HEK293T (cell line): Measurements from ENCODE around the gene ATG101.

Experiments
- CTCF ChIA-PET: fragments of 350-600 bp; formaldehyde crosslinking; extraction: SDS; loops from one replicate; lab custom pipeline; 2021; ENCODE audit warnings: antibody characterized with exemption, inconsistent platforms; lab: Yijun Ruan, JAX
- POLR2A ChIA-PET: fragments of 350-600 bp; formaldehyde crosslinking; extraction: SDS; loops from one replicate; lab custom pipeline; 2020; ENCODE audit warnings: antibody characterized with exemption, inconsistent platforms; lab: Yijun Ruan, JAX
- DNase-seq: peaks from one replicate; pipeline ENCODE4 v3.0.0; 2012; ENCODE audit warnings: mixed read lengths; ENCODE audit errors: extremely low spot score
- ARNT ChIP-seq: fragments of 450-650 bp; IDR thresholded peaks from 2 replicates; pipeline ENCODE4 v1.6.1; 2017; ENCODE audit warnings: mild to moderate bottlenecking
- BHLHE40 ChIP-seq: fragments of 450-650 bp; IDR thresholded peaks from 2 replicates; pipeline ENCODE4 v1.6.1; 2016; ENCODE audit warnings: mild to moderate bottlenecking, moderate library complexity, borderline replicate concordance
- CTBP1 ChIP-seq: fragments of 450-650 bp; IDR thresholded peaks from 2 replicates; pipeline ENCODE4 v1.6.1; 2016; ENCODE audit warnings: borderline replicate concordance
- ELF4 ChIP-seq: fragments of 450-650 bp; IDR thresholded peaks from 2 replicates; pipeline ENCODE4 v1.6.1; 2017; ENCODE audit warnings: antibody characterized with exemption
- FOXA1 ChIP-seq: fragments of 450-650 bp; IDR thresholded peaks from 2 replicates; pipeline ENCODE4 v1.6.1; 2016; ENCODE audit warnings: mild to moderate bottlenecking
- FOXK2 ChIP-seq: fragments of 450-650 bp; IDR thresholded peaks from 2 replicates; pipeline ENCODE4 v1.6.1; 2016; ENCODE audit warnings: mild to moderate bottlenecking
- FOXM1 ChIP-seq: fragments of 450-650 bp; IDR thresholded peaks from 2 replicates; pipeline ENCODE4 v1.6.1; 2017; ENCODE audit warnings: mild to moderate bottlenecking, borderline replicate concordance
- HDGF ChIP-seq: fragments of 450-650 bp; IDR thresholded peaks from 2 replicates; pipeline ENCODE4 v1.6.1; 2017; ENCODE audit warnings: antibody characterized with exemption, borderline replicate concordance
- L3MBTL2 ChIP-seq: fragments of 450-650 bp; conservative IDR thresholded peaks from 2 replicates; pipeline ENCODE4 v1.6.1; 2016; ENCODE audit warnings: mild to moderate bottlenecking
- LEF1 ChIP-seq: fragments of 450-650 bp; IDR thresholded peaks from 2 replicates; pipeline ENCODE4 v1.6.1; 2017; ENCODE audit warnings: mild to moderate bottlenecking, borderline replicate concordance
- NFRKB ChIP-seq: fragments of 450-650 bp; IDR thresholded peaks from 2 replicates; pipeline ENCODE4 v1.6.1; 2016; ENCODE audit warnings: mild to moderate bottlenecking, moderate library complexity
- PKNOX1 ChIP-seq: fragments of 450-650 bp; IDR thresholded peaks from 2 replicates; pipeline ENCODE4 v1.6.1; 2016
- SP1 ChIP-seq: fragments of 450-650 bp; IDR thresholded peaks from 2 replicates; pipeline ENCODE4 v1.6.1; 2017
- SUZ12 ChIP-seq: fragments of 450-650 bp; IDR thresholded peaks from 2 replicates; pipeline ENCODE4 v1.6.1; 2016; ENCODE audit warnings: mild to moderate bottlenecking
- TARDBP ChIP-seq: fragments of 450-650 bp; IDR thresholded peaks from 2 replicates; pipeline ENCODE4 v1.6.1; 2016
- ZNF384 ChIP-seq: fragments of 450-650 bp; IDR thresholded peaks from 2 replicates; pipeline ENCODE4 v1.6.1; 2016

The ATG101 gene

GRCh38 chr12:52080403-52081251 is 10.8 kb downstream of the ATG101 start:
- no peak for TF ChIP-seq FOXA1
- ChIA-PET CTCF (interaction anchor here (1.9 to 7.3 kb wide), 2 partner anchors 49 to 55 kb away, joined by 8 to 93 read pairs; no protein-coding TSS in a partner anchor), POLR2A (interaction anchor here (1.0 to 2.0 kb wide), 3 partner anchors 11 to 55 kb away, joined by 5 to 10 read pairs (median 7); partner anchors contain the start of gene ATG101)
- no peak for DNase-seq

- ChIA-PET POLR2A (interaction anchor here (1.0 to 2.0 kb wide), 3 partner anchors 11 to 56 kb away, joined by 5 to 10 read pairs (median 7); partner anchors contain the start of gene ATG101), CTCF (interaction anchor here (1.9 to 7.3 kb wide), 2 partner anchors 50 to 55 kb away, joined by 8 to 93 read pairs; no protein-coding TSS in a partner anchor)
- DNase-seq = no peak
- TF ChIP-seq FOXK2 (no peak), L3MBTL2 (no peak), HDGF (no peak), SP1 (no peak), CTBP1 (no peak), LEF1 (no peak), BHLHE40 (no peak), NFRKB (no peak)
Measured at GRCh38 chr12:52081263-52081733, 11.5 kb downstream of the ATG101 start.

- ChIA-PET CTCF (interaction anchor here (0.5 to 7.3 kb wide), 8 partner anchors 9 to 549 kb away, joined by 3 to 93 read pairs (median 4); no protein-coding TSS in a partner anchor), POLR2A (interaction anchor here (1.0 to 2.0 kb wide), 4 partner anchors 12 to 58 kb away, joined by 4 to 10 read pairs (median 5); partner anchors contain the start of gene ATG101)
- no peak for TF ChIP-seq HDGF
- no peak for TF ChIP-seq ELF4
- no peak for TF ChIP-seq SP1
- no peak for DNase-seq
Measured at GRCh38 chr12:52082026-52082668, 12.4 kb downstream of the ATG101 start.

- TF ChIP-seq ELF4 (no peak), FOXA1 (no peak), HDGF (no peak), TARDBP (no peak), PKNOX1 (no peak), ZNF384 (no peak), SP1 (no peak), LEF1 (no peak), NFRKB (no peak), BHLHE40 (no peak), ARNT (no peak), CTBP1 (no peak), SUZ12 (no peak), L3MBTL2 (no peak)
- CTCF ChIA-PET = interaction anchor here (0.5 to 7.3 kb wide), 8 partner anchors 9 to 550 kb away, joined by 3 to 93 read pairs (median 4); no protein-coding TSS in a partner anchor
- no peak for DNase-seq
- POLR2A ChIA-PET = interaction anchor here (1.1 kb wide), 2 partner anchors 50 to 59 kb away, joined by 4 to 5 read pairs; no protein-coding TSS in a partner anchor
Measured at GRCh38 chr12:52082669-52082987, 12.8 kb downstream of the ATG101 start.

- ChIA-PET POLR2A (interaction anchor here (1.1 kb wide), 1 partner anchor 50 kb away, joined by 5 read pairs; no protein-coding TSS in a partner anchor), CTCF (interaction anchor here (0.7 to 7.3 kb wide), 7 partner anchors 8 to 90 kb away, joined by 3 to 93 read pairs (median 4); no protein-coding TSS in a partner anchor)
- peak; percentile 87 for DNase-seq
- TF ChIP-seq ARNT = no peak
- no peak for TF ChIP-seq SP1
- no peak for TF ChIP-seq NFRKB
- TF ChIP-seq SUZ12 = no peak
Measured at GRCh38 chr12:52082988-52083637, 13.3 kb downstream of the ATG101 start.

- ChIA-PET CTCF (interaction anchor here (0.8 to 7.3 kb wide), 3 partner anchors 11 to 61 kb away, joined by 3 to 93 read pairs (median 4); no protein-coding TSS in a partner anchor), POLR2A (interaction anchor here (1.3 kb wide), 1 partner anchor 58 kb away, joined by 4 read pairs; no protein-coding TSS in a partner anchor)
- no peak for TF ChIP-seq CTBP1
- TF ChIP-seq ARNT = no peak
- TF ChIP-seq BHLHE40 = no peak
- no peak for TF ChIP-seq NFRKB
- TF ChIP-seq SP1 = no peak
- no peak for TF ChIP-seq FOXM1
- DNase-seq = no peak
Measured at GRCh38 chr12:52083638-52083996, 13.8 kb downstream of the ATG101 start.
